WI38 (cell line): ENCODE measurements around the gene BCL2.
"Not testable (repeated sequence)": the region's sequence is repeated elsewhere in the genome, so short reads cannot be mapped to it uniquely, and the experiment has no call there.

Experiments used
- H3K4me3 ChIP-seq: 2 replicates; pipeline ENCODE4 v1.5.1; 2011; ENCODE audit warnings: low read depth, mild to moderate bottlenecking, control low read depth, low read length
- CTCF ChIP-seq: IDR thresholded peaks from 2 replicates; pipeline ENCODE4 v1.5.1; 2012; ENCODE audit warnings: low read depth, mild to moderate bottlenecking, control low read depth, low read length

Gene BCL2

DNA sequence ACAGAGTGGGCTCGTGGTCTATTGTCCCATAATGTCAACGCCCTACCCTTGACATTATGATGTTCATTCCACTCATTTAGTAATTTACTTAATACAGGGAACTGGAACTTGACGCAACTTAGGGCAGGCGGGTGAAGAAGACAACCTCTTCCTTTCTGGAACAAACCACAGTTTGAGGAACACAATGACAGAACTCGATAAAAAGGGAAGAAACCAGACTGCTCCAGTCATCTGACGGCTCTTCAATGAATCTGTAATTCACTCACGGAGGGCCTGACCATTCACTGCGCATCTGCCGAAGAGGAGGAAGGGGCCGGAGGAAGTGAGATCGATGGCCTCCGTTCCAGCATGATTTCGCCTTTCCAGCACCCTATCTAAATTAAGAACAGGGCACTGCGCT lies 83.2 kb downstream of the BCL2 start:
- no peak for TF ChIP-seq CTCF
- no peak overlapping the region for H3K4me3 ChIP-seq

DNA sequence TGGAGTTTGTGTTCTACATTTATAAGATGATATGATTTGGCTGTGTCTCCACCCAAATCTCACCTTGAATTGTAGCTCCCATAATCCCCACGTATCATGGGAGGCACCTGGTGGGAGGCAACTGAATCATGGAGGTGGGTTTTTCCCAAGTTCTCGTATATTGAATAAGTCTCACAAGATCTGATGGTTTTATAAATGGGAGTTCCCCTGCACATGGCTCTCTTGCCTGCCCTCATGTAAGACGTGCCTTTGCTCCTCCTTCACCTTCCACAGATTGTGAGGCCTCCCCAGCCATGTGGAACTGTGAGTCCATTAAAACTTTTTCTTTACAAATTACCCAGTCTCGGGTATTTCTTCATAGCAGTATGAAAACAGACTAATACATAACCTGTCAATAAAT lies 83.6 kb downstream of the BCL2 start:
- H3K4me3 ChIP-seq = not testable (repeated sequence)

- no peak overlapping the region for H3K4me3 ChIP-seq
- no peak for TF ChIP-seq CTCF
Measured at GRCh38 chr18:63234841-63235240, 84.7 kb downstream of the BCL2 start.

GRCh38 chr18:63234432-63234831 lies 85.1 kb downstream of the BCL2 start:
- no peak overlapping the region for H3K4me3 ChIP-seq
- TF ChIP-seq CTCF = no peak

DNA sequence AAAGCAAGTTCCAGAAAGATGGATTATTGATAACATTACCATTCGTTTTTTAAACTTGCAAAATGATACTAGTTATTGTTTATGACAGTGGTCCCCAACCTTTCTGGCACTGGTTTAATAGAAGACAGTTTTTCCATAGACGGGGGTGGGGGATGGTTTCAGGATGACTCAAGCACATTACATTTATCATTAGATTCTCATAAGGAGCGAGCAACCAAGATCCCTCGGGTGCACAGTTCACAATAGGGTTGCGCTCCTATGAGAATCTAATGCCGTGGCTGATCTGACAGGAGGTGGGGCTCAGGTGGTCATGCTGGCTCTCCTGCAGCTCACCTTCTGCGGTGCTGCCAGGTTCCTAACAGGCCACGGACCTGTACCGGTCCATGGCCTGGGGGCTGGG lies 86.2 kb downstream of the BCL2 start:
- no peak for TF ChIP-seq CTCF
- H3K4me3 ChIP-seq = no peak overlapping the region

- no peak for TF ChIP-seq CTCF
- no peak overlapping the region for H3K4me3 ChIP-seq
Measured at GRCh38 chr18:63232826-63233225, 86.7 kb downstream of the BCL2 start.

DNA sequence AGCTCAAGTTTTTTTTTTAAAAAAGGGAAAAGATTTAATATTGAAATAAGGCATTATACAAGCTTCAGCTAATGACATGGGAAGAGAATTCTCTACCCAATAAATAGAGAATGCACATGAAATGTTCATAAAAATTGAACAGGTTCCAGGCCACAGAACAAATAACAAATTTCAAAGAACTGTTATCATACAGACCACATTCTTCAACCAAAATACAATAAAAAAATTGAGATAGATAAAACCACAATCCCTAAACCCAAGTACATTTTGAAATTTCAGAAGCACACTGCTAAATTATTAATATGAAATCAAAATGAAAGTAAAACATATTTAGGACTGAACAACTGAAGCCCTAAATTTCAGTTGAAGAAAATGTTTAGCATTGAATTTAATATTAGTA lies 89.6 kb downstream of the BCL2 start:
- TF ChIP-seq CTCF = no peak
- no peak overlapping the region for H3K4me3 ChIP-seq

DNA sequence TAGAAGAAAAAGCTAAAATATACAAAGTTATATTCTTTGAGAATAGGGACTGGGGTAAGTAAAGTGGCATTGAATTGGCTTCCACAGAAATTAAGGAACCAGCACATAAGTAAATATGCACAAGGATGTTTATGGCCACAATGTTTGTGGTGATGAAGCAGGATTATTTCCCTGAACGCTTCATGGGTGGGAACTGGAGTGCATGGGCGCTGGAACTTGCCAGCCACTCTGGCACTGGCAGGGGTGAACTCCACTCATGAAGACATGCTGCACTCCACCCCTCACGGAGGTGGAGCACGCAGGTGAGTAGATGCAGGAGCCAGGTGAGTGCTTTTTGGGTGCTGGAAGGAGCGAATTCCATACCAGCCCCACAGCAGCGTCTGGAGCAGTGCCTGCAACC lies 94.1 kb downstream of the BCL2 start:
- no peak overlapping the region for H3K4me3 ChIP-seq
- no peak for TF ChIP-seq CTCF
